Caco-2 (cell line): ENCODE results near the gene KRT75. TPM values are rescaled to one million over a fixed set of nuclear protein-coding genes. Genes with fewer than 3 reads are reported as not detected.

Experiments used
- BruUV-seq: library from RNA; stranded (reverse); fragments of 400-500 nt; replicated peaks from 2 replicates; lab custom pipeline; 2021; lab: Mats Ljungman, UMichigan
- CTCF ChIA-PET: fragments of 300-600 bp; sonication (Branson Sonifier 250); formaldehyde crosslinking; loops from one replicate; lab custom pipeline; 2022; ENCODE audit warnings: antibody characterized with exemption; lab: Charles Lee
- POLR2A ChIA-PET: fragments of 300-600 bp; sonication (Branson Sonifier 250); formaldehyde crosslinking; loops from one replicate; lab custom pipeline; 2022; ENCODE audit warnings: antibody characterized with exemption; lab: Charles Lee
- DNase-seq, 2 experiments: peaks; one replicate each; pipeline versions ENCODE4 v3.0.0 to v3.0.0-alpha.2; 2020 to 2022
- H3K27me3 ChIP-seq: replicated peaks from 2 replicates; pipeline ENCODE4 v1.6.0; 2011; ENCODE audit warnings: low read length; ENCODE audit not compliant: control insufficient read depth, insufficient read depth
- H3K36me3 ChIP-seq: 2 replicates; pipeline ENCODE4 v1.5.1; 2011; ENCODE audit warnings: low read length; ENCODE audit not compliant: control insufficient read depth, insufficient read depth
- H3K4me1 ChIP-seq: fragments of 250-450 bp; sonication (Bioruptor Pico); 2 replicates; pipeline ENCODE4 v1.5.1; 2020; ENCODE audit warnings: mild to moderate bottlenecking
- H3K4me3 ChIP-seq: 2 replicates; pipeline ENCODE4 v1.5.1; 2011; ENCODE audit warnings: low read depth, mild to moderate bottlenecking, control low read depth, low read length
- H3K9me3 ChIP-seq: fragments of 250-450 bp; sonication (Bioruptor Pico); 2 replicates; pipeline ENCODE4 v1.5.1; 2020; ENCODE audit warnings: mild to moderate bottlenecking, moderate library complexity
- H3K27ac Mint-ChIP-seq: one replicate; pipeline ENCODE4 v1.8.0; 2022; ENCODE audit warnings: mixed read lengths; ENCODE audit not compliant: unreplicated experiment
- H3K27me3 Mint-ChIP-seq: one replicate; pipeline ENCODE4 v1.8.0; 2022; ENCODE audit warnings: mixed read lengths; ENCODE audit not compliant: insufficient read depth, unreplicated experiment
- H3K36me3 Mint-ChIP-seq: one replicate; pipeline ENCODE4 v1.8.0; 2022; ENCODE audit warnings: mild to moderate bottlenecking, mixed read lengths; ENCODE audit not compliant: insufficient read depth, unreplicated experiment
- H3K4me1 Mint-ChIP-seq: one replicate; pipeline ENCODE4 v1.8.0; 2022; ENCODE audit warnings: low read depth, mixed read lengths; ENCODE audit not compliant: unreplicated experiment
- H3K4me3 Mint-ChIP-seq: one replicate; pipeline ENCODE4 v1.8.0; 2022; ENCODE audit warnings: mild to moderate bottlenecking, moderate library complexity, mixed read lengths; ENCODE audit not compliant: unreplicated experiment
- H3K9me3 Mint-ChIP-seq: one replicate; pipeline ENCODE4 v1.8.0; 2022; ENCODE audit warnings: mixed read lengths; ENCODE audit not compliant: unreplicated experiment
- CTCF ChIP-seq, 2 experiments: fragments of 200-600 bp in 1 of 2; IDR thresholded peaks; 1 replicate in 1 of 2; 2 replicates in 1 of 2; pipeline versions ENCODE4 v1.5.1 to v1.8.0; 2011 to 2022; ENCODE audit warnings: antibody characterized with exemption in 1 of 2, control low read depth in 1 of 2, inconsistent platforms in 1 of 2, low read depth in 1 of 2, low read length in 1 of 2, mild to moderate bottlenecking in 1 of 2, moderate library complexity in 1 of 2; ENCODE audit not compliant: insufficient read depth in 1 of 2, severe bottlenecking in 1 of 2, unreplicated experiment in 1 of 2
- intact Hi-C: fragments of 100-400 bp; cut with micrococcal nuclease; formaldehyde crosslinking; loops from one replicate; pipeline ENCODE4 v1.10.0; 2022; ENCODE audit not compliant: unreplicated experiment
- total RNA-seq: library from RNA; stranded (reverse); gene quantifications from 2 replicates; pipeline ENCODE4 v1.2.3, GENCODE V29; 2022

The KRT75 gene
- total RNA-seq, 1 experiment from 2014 or later, result not detected

DNA sequence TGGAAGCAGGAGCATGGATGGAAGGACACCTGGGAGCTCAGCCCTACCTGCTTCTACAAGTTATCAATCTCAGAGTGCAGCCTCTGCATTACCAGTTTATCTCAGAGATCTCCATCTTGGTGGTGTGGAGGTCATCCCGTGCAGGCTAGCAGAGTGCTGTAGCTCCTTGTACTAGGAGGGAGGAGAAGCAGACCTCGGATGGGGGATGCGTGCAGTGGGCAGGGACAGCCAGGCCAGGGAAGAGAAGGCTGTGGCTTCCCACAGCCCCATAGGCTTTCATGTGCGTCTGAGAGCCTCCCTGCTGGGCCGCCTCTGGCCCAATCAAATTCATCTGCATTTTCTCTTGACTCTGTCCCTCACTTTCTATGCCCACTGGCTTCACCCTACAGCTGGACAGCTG, 19.2 kb downstream of the KRT75 start:
- ChIA-PET CTCF (interaction anchor here (0.7 kb wide), 1 partner anchor 154 kb away, joined by 3 read pairs; no protein-coding TSS in a partner anchor), POLR2A (no interaction called here)
- no TSS peak for BruUV-seq
- Mint-ChIP-seq H3K27ac (no peak overlapping the region), H3K9me3 (no peaks in the 10 kb centered on the region), H3K4me3 (no peak overlapping the region), H3K4me1 (peaks cover 5% of the 10 kb centered on the region), H3K27me3 (no peaks in the 10 kb centered on the region), H3K36me3 (no peaks in the 10 kb centered on the region)
- TF ChIP-seq CTCF (IDR thresholded peaks at IDR 0.05; ENCODE audit: insufficient read depth in 1 of 2, low read depth in 1 of 2, low read length in 1 of 2, severe bottlenecking in 1 of 2, unreplicated experiment in 1 of 2), result no peak
- no peaks in the 10 kb centered on the region for H3K4me1 ChIP-seq
- no peaks in the 10 kb centered on the region for H3K9me3 ChIP-seq
- no peaks in the 10 kb centered on the region for H3K27me3 ChIP-seq
- no peak overlapping the region for H3K4me3 ChIP-seq
- no peaks in the 10 kb centered on the region for H3K36me3 ChIP-seq
- intact Hi-C loops, result no loop called here
- DNase-seq, result no peak

DNA sequence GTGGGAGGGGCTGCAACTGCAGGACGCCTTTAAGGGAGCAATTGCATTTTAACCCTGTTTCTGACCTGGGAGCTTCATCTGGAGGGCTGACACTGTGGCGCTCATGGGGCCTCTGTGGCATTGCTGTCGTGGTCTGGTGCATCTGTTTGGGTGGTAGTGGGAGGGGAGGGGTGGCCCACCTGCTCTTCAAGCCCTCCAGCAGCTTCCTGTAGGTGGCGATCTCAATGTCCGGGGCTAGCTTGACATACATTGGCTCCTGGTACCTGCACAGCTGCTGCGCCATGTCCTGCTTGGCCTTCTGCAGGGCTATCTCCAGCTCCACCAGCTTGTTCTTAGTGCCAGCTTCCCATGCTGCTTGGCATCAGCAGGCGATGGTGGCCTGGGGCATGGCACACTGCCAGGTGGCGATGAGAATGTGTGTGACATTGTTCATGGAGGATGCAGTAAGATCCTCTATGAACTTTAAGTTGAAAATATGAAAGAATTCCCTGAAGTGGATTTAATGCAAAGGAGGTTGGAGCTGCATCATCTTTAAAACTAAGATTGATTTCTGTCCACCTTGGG, 20.3 kb downstream of the KRT75 start:
- Histone ChIP-seq H3K9me3 (no peaks in the 10 kb centered on the region), H3K4me1 (no peaks in the 10 kb centered on the region), H3K36me3 (no peaks in the 10 kb centered on the region), H3K27me3 (no peaks in the 10 kb centered on the region), H3K4me3 (no peak overlapping the region)
- intact Hi-C loops, result no loop called here
- CTCF ChIA-PET, result interaction anchor here (0.6 to 0.7 kb wide), 2 partner anchors 18 to 155 kb away, joined by 3 read pairs; no protein-coding TSS in a partner anchor
- H3K27ac Mint-ChIP-seq, result no peak overlapping the region
- H3K4me1 Mint-ChIP-seq, result peaks cover 5% of the 10 kb centered on the region
- no peaks in the 10 kb centered on the region for H3K36me3 Mint-ChIP-seq
- no peak overlapping the region for H3K4me3 Mint-ChIP-seq
- H3K27me3 Mint-ChIP-seq, result no peaks in the 10 kb centered on the region
- BruUV-seq, result no TSS peak
- TF ChIP-seq CTCF (IDR thresholded peaks at IDR 0.05; ENCODE audit: insufficient read depth in 1 of 2, low read depth in 1 of 2, low read length in 1 of 2, severe bottlenecking in 1 of 2, unreplicated experiment in 1 of 2), result peak in 1 of 2 experiments; percentile 2
- DNase-seq, result no peak
- peaks cover 2% of the 10 kb centered on the region for H3K9me3 Mint-ChIP-seq
- POLR2A ChIA-PET, result no interaction called here

DNA sequence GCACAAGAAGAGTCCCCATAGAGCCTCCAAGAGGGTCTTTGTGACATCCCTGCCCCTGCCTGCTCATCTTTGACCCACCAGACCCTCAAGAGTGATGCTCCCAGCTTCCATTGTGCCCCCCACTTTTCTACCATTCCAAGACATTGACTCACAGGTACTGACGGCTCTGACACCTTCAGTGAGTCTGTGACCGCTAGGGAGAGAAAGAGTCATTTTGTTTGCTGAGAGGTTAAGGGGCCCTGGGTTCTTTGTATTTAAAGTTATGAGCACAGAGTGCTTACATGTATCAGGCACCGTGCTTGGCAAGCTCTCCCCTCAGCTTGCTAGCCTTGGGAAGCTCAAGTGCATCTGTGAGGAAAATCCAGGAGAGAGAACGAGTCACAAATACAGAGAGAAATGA, 21.0 kb downstream of the KRT75 start:
- no peaks in the 10 kb centered on the region for H3K9me3 ChIP-seq
- no peak for TF ChIP-seq CTCF (IDR thresholded peaks at IDR 0.05; ENCODE audit: insufficient read depth in 1 of 2, low read depth in 1 of 2, low read length in 1 of 2, severe bottlenecking in 1 of 2, unreplicated experiment in 1 of 2)
- no peaks in the 10 kb centered on the region for H3K4me1 ChIP-seq
- Mint-ChIP-seq H3K9me3 (peaks cover 9% of the 10 kb centered on the region), H3K36me3 (no peaks in the 10 kb centered on the region), H3K27ac (no peak overlapping the region), H3K4me3 (no peak overlapping the region), H3K27me3 (no peaks in the 10 kb centered on the region), H3K4me1 (peaks cover 5% of the 10 kb centered on the region)
- H3K36me3 ChIP-seq, result no peaks in the 10 kb centered on the region
- BruUV-seq, result no TSS peak
- no peak overlapping the region for H3K4me3 ChIP-seq
- POLR2A ChIA-PET, result no interaction called here
- H3K27me3 ChIP-seq, result no peaks in the 10 kb centered on the region
- CTCF ChIA-PET, result no interaction called here
- intact Hi-C loops, result no loop called here
- no peak for DNase-seq
